HCT116 (cell line): ENCODE results near the gene CD74.

ENCODE experiments used
- CEBPB ChIP-seq: IDR thresholded peaks from 2 replicates; pipeline ENCODE4 v1.6.1; 2012; ENCODE audit warnings: low read depth
- CTCF ChIP-seq, 3 experiments: fragments of 200-600 bp in 1 of 3; sonication (generic) in 1 of 3; IDR thresholded peaks in 2 of 3; conservative IDR thresholded peaks in 1 of 3; 2 replicates each; pipeline ENCODE4 v1.5.1; 2012 to 2017; ENCODE audit warnings: low read depth in 2 of 3, low read length in 2 of 3, antibody characterized with exemption in 1 of 3, borderline replicate concordance in 1 of 3, control low read depth in 1 of 3, mild to moderate bottlenecking in 1 of 3, mixed read lengths in 1 of 3, mixed run types in 1 of 3, moderate library complexity in 1 of 3; ENCODE audit not compliant: insufficient read depth in 1 of 3
- EGR1 ChIP-seq: IDR thresholded peaks from 2 replicates; pipeline ENCODE4 v1.6.1; 2012; ENCODE audit warnings: low read depth
- RAD21 ChIP-seq: IDR thresholded peaks from 2 replicates; pipeline ENCODE4 v1.6.1; 2012; ENCODE audit warnings: low read depth, mild to moderate bottlenecking
- REST ChIP-seq: IDR thresholded peaks from 2 replicates; pipeline ENCODE4 v1.6.1; 2012; ENCODE audit warnings: low read depth
- SIN3A ChIP-seq: IDR thresholded peaks from 2 replicates; pipeline ENCODE4 v1.6.1; 2012; ENCODE audit warnings: low read depth
- SP1 ChIP-seq: IDR thresholded peaks from 2 replicates; pipeline ENCODE4 v1.6.1; 2012; ENCODE audit warnings: low read depth
- SRF ChIP-seq: IDR thresholded peaks from 2 replicates; pipeline ENCODE4 v1.6.1; 2012; ENCODE audit warnings: low read depth
- ZFX ChIP-seq: fragments of 450-650 bp; IDR thresholded peaks from 2 replicates; pipeline ENCODE4 v1.6.1; 2017
- ZNF274 ChIP-seq: fragments of 200-500 bp; sonication (Bioruptor generic); IDR thresholded peaks from 2 replicates; pipeline ENCODE4 v1.6.1; 2014; ENCODE audit warnings: mild to moderate bottlenecking, low read depth, low read length, inconsistent platforms

- no peak for TF ChIP-seq RAD21
- no peak for TF ChIP-seq EGR1
- TF ChIP-seq CTCF (IDR thresholded peaks at IDR 0.05 in 2 of 3, conservative IDR thresholded peaks at IDR 0.05 in 1 of 3; ENCODE audit: borderline replicate concordance in 1 of 3, insufficient read depth in 1 of 3, low read depth in 2 of 3, low read length in 2 of 3), result no peak
- no peak for TF ChIP-seq REST
- TF ChIP-seq CEBPB, result no peak
- no peak for TF ChIP-seq SRF
- no peak for TF ChIP-seq ZFX
- no peak for TF ChIP-seq SIN3A
- TF ChIP-seq SP1, result no peak
- TF ChIP-seq ZNF274, result no peak
Observed at GRCh38 chr5:150407096-150407720, 5.5 kb downstream of the CD74 start.
